DMS 273 (cell line): Measurements from ENCODE around the gene EXOC3L1.

Experiments
- DNase-seq: peaks from one replicate; lab custom pipeline; 2025; ENCODE audit not compliant: unreplicated experiment; lab: John Stamatoyannopoulos, UW

The EXOC3L1 gene

DNA sequence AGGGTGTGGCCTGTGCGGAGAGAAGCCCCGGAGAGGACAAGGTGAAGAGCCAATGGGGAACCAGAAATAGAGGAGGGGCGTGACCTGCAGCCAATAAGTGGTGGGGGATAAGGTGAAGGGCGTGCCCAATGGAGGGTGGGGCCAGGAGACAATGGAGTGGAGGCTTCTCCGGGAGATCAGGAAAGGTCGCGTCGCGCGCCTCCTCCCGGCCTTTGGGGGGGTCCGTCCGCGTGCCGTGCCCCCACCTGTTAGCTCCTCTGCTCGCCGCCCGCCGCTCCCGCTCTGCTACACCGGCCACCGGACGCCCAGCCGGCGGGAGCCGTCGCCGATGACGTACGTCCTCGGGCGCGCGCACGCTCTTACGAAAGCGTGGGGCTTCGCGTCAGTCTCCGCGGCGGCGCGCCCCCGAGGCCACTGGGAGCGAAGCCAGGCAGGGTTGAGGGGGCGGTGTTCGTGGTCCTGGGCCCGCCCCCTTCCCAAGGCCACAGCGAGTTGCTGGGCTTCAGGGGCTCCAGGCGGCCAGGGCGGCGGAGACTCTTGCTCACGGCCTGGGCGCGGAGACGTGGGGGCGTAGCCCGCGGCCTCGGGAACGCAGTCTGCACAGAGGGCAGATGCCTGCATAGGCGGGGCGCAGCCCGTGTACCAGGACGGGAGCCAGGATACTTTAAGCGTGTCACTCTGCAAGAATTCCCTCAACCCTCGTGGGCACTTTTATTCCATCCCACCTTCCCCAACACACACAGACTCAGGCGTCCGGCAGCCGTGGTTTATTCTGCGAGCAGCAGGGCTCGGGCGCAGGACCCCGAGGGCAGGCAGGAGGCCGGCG lies 6.1 kb downstream of the EXOC3L1 start, which contains the start of gene MATCAP1:
Gene MATCAP1 (minus strand): TSS at position 337 of the 826 bp plus-strand sequence. CDS start 3,353 bp downstream, outside the sequence.
- peak; percentile 98 for DNase-seq

DNA sequence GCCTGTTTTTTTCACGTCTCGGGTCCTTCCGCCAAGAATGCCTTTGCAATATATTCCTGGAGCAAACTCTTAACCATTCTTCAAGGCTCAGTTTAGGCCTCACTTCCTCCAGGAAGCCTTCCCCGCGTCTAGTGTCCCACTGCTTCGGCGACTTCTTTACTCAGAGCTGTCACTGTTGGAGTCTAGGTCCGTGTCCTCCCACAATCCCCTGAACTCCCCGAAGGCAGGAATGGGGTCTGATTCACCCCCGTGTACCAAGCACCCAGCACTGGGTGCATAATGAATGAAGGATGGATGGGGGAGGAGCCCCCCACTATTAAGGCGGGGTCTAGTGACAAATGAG lies 6.7 kb downstream of the EXOC3L1 start:
- no peak for DNase-seq

- DNase-seq, result no peak
These were observed 7.6 kb downstream of the EXOC3L1 start for GRCh38 chr16:67182288-67182687.

DNA sequence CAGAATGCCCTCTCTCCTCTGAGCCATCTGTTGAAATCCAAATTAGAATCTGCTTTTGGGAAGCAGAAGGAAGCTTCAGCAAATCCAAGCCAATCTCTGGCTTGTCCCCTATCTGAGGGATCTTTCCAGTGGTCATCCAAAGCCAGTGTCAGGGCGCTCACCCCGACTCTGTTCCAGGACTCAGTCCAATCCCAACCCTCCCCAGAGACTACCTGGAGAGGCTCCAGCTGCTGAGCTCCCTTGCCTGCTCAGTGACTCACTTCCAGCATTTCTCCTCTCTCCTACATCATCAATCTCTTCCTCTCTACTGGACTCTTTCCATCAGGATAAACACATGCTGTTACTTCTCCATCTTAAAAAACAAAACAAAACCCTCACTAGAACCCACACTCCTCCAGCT lies 8.6 kb downstream of the EXOC3L1 start:
- DNase-seq, result peak; percentile 72

DNA sequence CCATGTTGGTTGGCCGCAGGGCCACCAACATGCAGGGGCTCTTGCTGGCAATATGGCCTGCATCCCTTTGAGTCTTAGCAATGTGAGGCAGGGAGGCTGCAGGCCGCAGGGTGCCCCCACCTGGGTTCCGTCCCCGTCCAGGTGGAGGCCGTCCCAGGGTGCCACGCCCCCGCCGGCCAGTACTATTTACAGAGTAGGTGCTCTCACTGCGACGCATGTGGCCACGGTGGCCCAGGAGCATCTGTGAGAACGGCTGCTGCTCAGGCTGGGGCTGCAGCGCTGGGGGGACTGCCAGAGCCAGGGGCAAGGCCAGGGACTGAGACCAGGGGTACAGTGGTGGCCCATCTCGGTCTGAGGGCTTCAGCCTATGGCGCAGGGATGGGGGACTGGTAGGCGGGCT lies 9.8 kb downstream of the EXOC3L1 start:
- DNase-seq, result no peak

DNA sequence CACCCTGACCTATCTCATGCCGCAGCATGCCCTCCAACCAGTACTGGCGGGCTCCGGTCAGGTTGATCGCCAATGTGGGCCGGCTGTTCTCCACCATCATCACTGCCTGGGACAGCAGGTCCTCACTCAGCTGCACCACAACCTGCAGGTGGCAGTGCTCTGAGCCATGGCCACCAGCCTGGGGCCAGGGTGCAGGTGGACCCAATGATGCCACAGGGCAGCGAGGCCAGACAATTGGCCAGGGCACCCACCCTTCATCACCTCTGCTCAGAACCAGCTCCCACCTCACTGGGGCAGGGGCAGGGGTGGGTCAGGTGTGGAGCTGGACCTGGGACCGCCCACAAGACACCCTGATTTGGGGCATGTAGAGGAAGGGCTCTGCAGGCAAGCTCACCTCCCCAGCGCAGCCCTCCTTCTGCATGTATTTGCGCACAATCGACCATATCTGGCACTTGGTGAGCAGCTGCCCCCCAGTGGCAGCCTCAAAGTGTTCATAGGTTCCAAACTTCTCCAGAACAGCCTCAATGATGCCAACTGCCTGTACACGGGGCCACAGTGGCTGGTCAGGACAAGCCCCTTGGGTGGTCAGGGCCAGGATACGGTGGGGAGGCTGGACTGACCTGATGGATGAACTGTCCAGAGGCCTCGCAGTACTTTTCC lies 10.4 kb downstream of the EXOC3L1 start:
- peak; percentile 50 for DNase-seq

- peak; percentile 87 for DNase-seq
These were observed 11.9 kb downstream of the EXOC3L1 start for GRCh38 chr16:67177743-67178699.

DNA sequence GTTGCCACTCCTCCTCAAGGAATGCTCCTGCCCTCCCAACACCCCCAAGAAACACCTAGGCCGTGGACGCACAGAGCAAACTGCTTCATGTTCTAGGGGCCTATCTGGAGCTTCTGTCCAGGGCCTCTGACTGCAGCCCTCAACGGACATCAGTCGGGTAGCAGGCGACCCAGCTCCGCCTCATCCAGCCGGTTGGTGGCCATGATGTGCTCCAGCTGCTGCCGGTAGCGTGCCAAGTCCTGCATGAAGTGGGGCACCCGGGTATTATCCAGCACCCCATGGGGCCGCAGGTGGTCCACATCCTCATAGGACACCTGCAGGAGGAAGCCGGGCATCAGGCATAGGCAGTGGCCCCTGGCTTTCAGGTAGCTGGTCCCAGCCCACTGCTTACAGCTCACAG lies 13.3 kb downstream of the EXOC3L1 start:
- no peak for DNase-seq

GRCh38 chr16:67174706-67175231 lies 15.2 kb downstream of the EXOC3L1 start:
- no peak for DNase-seq

- DNase-seq, result peak; percentile 96
These were observed 15.9 kb downstream of the EXOC3L1 start for GRCh38 chr16:67173808-67174705.

GRCh38 chr16:67173323-67173722 lies 16.6 kb downstream of the EXOC3L1 start:
- no peak for DNase-seq

- DNase-seq, result peak; percentile 68
These were observed 18.8 kb downstream of the EXOC3L1 start for GRCh38 chr16:67170949-67171649.

GRCh38 chr16:67170168-67170948 lies 19.6 kb downstream of the EXOC3L1 start, which contains the start of gene NOL3:
NOL3 (plus strand) TSS chr16:67170538.
- DNase-seq, result peak; percentile 94

GRCh38 chr16:67169642-67170167 lies 20.2 kb downstream of the EXOC3L1 start:
- DNase-seq, result peak; percentile 78

DNA sequence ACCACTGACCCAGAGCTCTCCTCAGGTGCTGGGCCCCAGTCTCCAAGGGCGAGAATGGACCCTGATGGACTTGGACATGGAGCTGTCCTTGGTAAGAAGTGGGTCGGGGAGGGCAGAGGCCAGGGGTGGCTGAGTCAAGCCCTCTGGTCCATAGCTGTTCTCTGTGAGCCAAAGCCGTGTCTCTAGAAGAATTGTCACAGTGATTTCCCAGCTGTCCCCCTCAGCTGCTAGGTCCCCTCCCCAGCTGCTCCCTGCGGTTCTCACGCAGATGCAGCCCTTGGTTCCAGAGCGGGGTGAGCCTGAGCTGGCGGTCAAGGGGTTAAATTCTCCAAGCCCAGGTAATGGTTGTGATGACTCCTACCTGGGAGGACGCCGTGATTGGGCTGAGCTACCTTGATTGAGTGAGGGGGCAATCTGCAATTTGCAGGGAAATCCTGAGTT lies 20.9 kb downstream of the EXOC3L1 start:
- no peak for DNase-seq

DNA sequence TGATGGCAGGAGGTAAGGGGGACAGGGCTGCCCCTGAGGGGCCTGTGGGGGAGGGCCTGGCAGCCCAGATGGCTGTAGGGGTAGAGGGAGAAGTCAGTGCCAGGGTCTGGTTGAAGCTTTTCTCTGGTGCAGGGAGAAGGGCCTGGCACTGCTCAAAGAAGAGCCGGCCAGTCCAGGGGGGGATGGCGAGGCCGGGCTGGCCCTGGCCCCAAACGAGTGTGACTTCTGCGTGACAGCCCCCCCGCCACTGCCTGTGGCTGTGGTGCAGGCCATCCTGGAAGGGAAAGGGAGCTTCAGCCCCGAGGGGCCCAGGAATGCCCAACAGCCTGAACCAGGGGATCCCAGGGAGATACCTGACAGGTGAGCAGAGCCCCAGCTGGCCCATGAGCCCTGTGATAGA lies 22.3 kb downstream of the EXOC3L1 start:
- DNase-seq, result no peak

DNA sequence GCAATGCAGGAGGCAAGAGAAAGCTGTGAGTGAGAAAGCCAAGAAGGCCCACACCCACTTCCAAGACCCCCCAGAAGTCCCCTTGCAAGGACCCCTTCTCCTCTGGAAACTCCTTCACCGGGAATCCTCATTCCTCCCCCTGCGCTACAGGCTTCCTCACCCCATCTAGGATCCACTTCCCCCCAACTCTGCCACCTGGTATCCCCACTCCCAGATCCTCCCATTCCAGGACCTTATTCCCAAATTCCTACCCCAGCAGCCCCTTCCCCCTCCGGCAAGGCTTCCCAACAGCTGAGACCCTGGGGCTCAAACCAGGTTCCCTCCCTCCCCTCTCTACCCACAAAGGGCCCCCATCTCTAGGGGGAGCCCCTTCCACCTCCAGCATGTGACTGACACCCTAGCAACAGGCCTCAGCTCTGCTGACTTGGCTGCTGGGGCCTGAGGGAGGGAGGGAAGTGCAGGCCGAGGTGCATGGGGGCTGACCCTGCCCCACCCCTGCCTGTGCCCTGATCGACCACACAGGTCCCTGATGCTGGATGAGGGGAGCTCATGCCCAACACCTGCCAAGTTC lies 23.3 kb downstream of the EXOC3L1 start:
- DNase-seq, result no peak

- DNase-seq, result no peak
These were observed 23.8 kb downstream of the EXOC3L1 start for GRCh38 chr16:67166110-67166547.
